ACC112 (cell line): ENCODE data around the gene SH2B3.

ENCODE experiments used
- H2AFZ ChIP-seq: fragments of 200-600 bp; sonication (generic); one replicate; pipeline ENCODE4 v1.6.0; 2017; ENCODE audit warnings: antibody characterized with exemption, low read length; ENCODE audit not compliant: unreplicated experiment
- H3K27ac ChIP-seq: fragments of 200-600 bp; sonication (generic); 2 replicates; pipeline ENCODE4 v1.5.1; 2014; ENCODE audit warnings: low read depth, mild to moderate bottlenecking, antibody characterized with exemption, low read length, moderate library complexity
- H3K27me3 ChIP-seq: fragments of 200-600 bp; sonication (generic); 2 replicates; pipeline ENCODE4 v1.6.1; 2014; ENCODE audit warnings: mild to moderate bottlenecking, antibody characterized with exemption, low read length, moderate library complexity, mixed read lengths; ENCODE audit not compliant: insufficient read depth
- H3K36me3 ChIP-seq: fragments of 200-600 bp; sonication (generic); 2 replicates; pipeline ENCODE4 v1.6.1; 2016; ENCODE audit warnings: mild to moderate bottlenecking, antibody characterized with exemption, low read length, moderate library complexity, mixed read lengths; ENCODE audit not compliant: insufficient read depth
- H3K4me1 ChIP-seq: fragments of 200-600 bp; sonication (generic); one replicate; pipeline ENCODE4 v1.6.1; 2016; ENCODE audit warnings: low read length, mixed read lengths; ENCODE audit not compliant: insufficient read depth, unreplicated experiment, control insufficient read depth
- H3K4me3 ChIP-seq: fragments of 200-600 bp; sonication (generic); 2 replicates; pipeline ENCODE4 v1.5.1; 2014; ENCODE audit warnings: mild to moderate bottlenecking, low read depth, low read length
- H3K79me2 ChIP-seq: fragments of 200-600 bp; sonication (generic); one replicate; pipeline ENCODE4 v1.6.0; 2016; ENCODE audit warnings: low read length; ENCODE audit not compliant: control insufficient read depth, unreplicated experiment, insufficient read depth

SH2B3 gene

GRCh38 chr12:111409780-111410430 lies 4.2 kb downstream of the SH2B3 start:
- H3K27ac ChIP-seq, result peak overlapping the region; percentile 97
- peaks cover 67% of the 10 kb centered on the region for H3K4me1 ChIP-seq
- H3K27me3 ChIP-seq, result no peaks in the 10 kb centered on the region
- peaks cover 90% of the 10 kb centered on the region for H3K79me2 ChIP-seq
- peak overlapping the region; percentile 96 for H3K4me3 ChIP-seq
- no peak overlapping the region for H2AFZ ChIP-seq
- peaks cover 11% of the 10 kb centered on the region; the same call in 1 of the 2 replicates for H3K36me3 ChIP-seq

DNA sequence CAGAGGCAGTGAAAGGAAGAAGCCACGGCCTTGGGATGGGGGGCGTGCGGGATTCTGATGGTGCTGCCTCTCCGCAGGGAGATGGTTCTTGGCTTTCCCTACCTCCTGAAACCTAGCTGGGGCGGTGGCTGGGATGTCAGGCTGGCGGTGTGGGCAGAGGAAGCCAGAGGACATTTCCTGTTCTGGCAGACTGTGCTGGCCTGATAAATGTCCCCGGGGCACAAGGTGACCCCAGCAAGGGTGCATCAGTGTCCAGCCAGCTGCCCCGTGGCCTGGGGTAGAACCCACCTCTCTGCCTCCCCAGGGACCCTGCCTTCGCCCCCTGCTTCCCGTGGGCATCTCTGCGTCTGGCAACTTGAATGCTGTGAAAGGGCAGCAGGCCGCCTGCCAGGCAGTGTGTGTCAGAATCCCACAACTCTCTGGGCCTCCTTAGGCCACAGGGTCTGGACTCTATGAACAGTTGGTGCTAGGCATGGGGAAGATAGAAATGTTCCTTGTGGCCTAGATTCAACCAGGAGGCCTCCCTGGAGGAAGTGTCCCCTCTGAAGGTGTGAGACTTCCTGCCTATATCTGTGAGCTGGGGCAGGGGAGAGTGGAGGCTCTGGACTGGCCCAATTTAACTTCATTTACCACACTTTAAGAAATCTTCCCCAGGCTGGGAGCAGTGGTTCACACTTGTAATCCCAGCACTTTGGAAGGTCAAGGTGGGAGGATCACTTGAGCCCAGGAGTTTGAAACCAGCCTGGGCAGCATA lies 4.9 kb downstream of the SH2B3 start:
- Histone ChIP-seq H3K27me3 (no peaks in the 10 kb centered on the region), H2AFZ (no peak overlapping the region), H3K4me3 (peak overlapping the region; percentile 96), H3K4me1 (peaks cover 71% of the 10 kb centered on the region), H3K79me2 (peaks cover 94% of the 10 kb centered on the region), H3K36me3 (peaks cover 11% of the 10 kb centered on the region; the same call in 1 of the 2 replicates), H3K27ac (peak overlapping the region; percentile 97)

DNA sequence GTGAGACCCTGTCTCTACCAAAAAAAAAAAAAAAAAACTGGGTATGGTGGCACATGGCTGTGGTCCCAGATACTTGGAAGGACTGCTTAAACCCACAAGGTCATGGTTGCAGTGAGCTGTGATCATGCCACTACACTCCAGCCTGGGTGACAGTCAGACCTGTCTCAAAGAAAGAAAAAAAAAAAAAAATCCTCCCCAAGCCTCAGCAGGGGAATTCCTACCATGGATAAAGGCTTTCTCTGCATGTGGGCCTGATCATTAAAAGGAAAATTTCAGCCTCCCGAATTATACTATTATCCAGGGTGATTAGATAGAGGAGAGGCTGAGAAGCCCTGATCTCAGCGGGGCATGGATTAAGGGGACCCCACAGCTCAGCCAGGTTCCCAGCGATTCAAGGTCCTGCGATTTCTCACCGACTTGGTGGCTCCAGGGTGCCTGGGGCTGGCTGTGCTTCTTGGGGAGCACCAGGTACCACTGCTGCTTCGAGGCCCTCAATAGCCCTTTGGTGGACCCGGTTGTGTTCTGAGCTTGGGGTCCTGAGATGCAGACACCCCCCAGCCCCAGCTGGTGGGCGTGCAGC lies 5.6 kb downstream of the SH2B3 start:
- Histone ChIP-seq H3K79me2 (peaks cover 92% of the 10 kb centered on the region), H3K4me3 (no peak overlapping the region), H3K27me3 (no peaks in the 10 kb centered on the region), H3K4me1 (peaks cover 71% of the 10 kb centered on the region), H3K27ac (peak overlapping the region; percentile 97), H3K36me3 (peaks cover 11% of the 10 kb centered on the region; the same call in 1 of the 2 replicates), H2AFZ (no peak overlapping the region)

DNA sequence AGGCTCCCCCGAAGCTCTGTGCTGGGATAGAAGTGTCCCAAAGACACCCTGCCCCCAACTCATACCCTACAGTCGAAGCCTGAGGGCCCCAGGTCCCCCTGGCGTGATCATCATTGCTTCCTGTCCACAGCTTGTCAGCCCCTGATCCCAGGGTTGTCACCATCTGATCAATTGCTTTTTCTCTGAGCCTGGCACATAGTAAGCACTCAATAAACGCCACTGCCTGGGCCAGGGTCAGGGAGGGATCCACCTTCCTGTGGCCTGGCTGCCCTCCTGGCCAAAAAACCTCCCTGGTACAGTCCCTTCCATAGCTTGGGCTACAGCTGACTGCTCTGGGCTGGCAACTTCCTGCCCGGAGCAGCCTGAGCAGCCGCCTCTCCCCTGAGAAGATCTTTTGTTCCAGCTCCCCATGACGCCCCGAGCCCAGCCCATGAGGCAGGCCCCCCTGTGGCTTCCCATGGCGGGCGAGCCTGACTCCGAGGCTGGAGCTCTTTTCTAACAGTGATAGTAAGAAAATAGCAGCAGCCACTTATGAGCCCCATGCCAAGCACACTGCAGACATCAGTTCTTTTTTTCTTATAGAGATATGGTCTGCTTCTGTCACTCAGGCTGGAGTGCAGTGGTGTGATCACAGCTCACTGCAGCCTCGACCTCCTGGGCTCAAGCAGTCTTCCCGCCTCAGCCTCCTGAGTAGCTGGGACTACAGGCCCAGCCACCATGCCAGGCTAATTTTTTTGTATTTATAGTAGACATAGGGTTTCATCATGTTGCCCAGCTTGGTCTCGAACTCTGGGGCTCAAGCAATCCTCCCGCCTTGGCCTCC lies 6.5 kb downstream of the SH2B3 start:
- peaks cover 17% of the 10 kb centered on the region; the same call in 1 of the 2 replicates for H3K36me3 ChIP-seq
- no peaks in the 10 kb centered on the region for H3K27me3 ChIP-seq
- peaks cover 92% of the 10 kb centered on the region for H3K79me2 ChIP-seq
- H3K4me1 ChIP-seq, result peaks cover 71% of the 10 kb centered on the region
- peak overlapping the region; percentile 97 for H3K27ac ChIP-seq
- H2AFZ ChIP-seq, result no peak overlapping the region
- no peak overlapping the region for H3K4me3 ChIP-seq

GRCh38 chr12:111412830-111413441 lies 7.2 kb downstream of the SH2B3 start:
- Histone ChIP-seq H3K27ac (peak overlapping the region; percentile 97), H3K36me3 (peaks cover 13% of the 10 kb centered on the region; the same call in 1 of the 2 replicates), H3K4me3 (no peak overlapping the region), H3K27me3 (no peaks in the 10 kb centered on the region), H3K79me2 (peaks cover 92% of the 10 kb centered on the region), H3K4me1 (peaks cover 69% of the 10 kb centered on the region), H2AFZ (no peak overlapping the region)

DNA sequence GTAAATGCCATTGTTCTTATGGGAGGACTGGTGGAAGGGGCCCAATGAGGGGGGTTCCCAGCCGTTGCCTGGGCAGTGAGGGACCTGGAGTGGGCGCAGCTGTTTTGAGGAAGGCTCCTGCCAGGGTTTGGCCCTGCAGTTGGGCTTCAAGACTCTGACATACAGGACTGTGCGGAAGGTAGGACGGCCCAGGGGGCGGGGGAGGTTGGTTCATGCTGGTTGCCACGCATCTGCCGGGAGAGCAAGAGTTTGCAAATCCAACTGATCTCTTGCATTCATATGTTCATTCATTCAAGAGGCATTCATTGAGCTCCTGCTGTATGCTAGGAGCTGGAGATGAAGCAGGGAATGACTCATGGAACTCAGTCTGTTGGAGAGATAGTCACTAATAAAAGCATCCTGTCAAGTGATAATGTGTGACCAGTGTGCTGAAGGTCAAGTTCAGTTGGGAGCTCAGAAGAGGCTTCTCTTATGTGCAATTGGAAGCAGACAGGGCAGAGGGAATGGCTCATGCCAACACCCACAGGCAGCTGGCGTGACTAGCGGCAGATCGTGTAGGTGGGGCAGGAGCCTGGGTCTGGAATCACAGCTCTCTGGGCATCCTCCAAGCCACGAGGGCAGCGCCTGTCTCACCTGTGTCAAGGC lies 7.8 kb downstream of the SH2B3 start:
- Histone ChIP-seq H3K36me3 (peaks cover 6% of the 10 kb centered on the region; the same call in 1 of the 2 replicates), H3K4me1 (peaks cover 64% of the 10 kb centered on the region), H3K27ac (peak overlapping the region; percentile 97), H3K27me3 (no peaks in the 10 kb centered on the region), H2AFZ (no peak overlapping the region), H3K4me3 (no peak overlapping the region), H3K79me2 (peaks cover 92% of the 10 kb centered on the region)

- H3K4me1 ChIP-seq, result peaks cover 55% of the 10 kb centered on the region
- peaks cover 11% of the 10 kb centered on the region for H3K36me3 ChIP-seq
- no peak overlapping the region for H3K4me3 ChIP-seq
- H3K27me3 ChIP-seq, result no peaks in the 10 kb centered on the region
- no peak overlapping the region for H2AFZ ChIP-seq
- peaks cover 93% of the 10 kb centered on the region for H3K79me2 ChIP-seq
- peak overlapping the region; percentile 97 for H3K27ac ChIP-seq
Observed at GRCh38 chr12:111414711-111415252, 9.1 kb downstream of the SH2B3 start.

DNA sequence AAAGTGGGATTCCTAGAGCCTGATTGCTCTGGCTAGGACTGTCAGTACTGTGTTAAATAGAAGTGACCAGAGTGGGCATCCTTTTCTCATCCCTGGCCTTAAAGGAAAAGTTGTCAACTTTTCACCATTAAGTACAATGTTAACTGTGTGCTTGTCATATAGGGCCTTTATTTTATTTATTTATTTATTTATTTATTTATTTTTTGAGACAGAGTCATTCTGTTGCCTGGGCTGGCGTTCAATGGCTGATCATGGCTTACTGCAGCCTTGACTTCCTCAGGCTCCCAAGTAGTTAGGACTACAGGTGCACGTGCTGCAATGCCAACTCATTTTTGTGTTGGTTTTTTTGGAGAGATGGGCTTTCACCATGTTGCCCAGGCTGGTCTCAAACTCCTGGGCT lies 11.6 kb downstream of the SH2B3 start:
- Histone ChIP-seq H3K4me3 (no peak overlapping the region), H3K27ac (peak overlapping the region; percentile 19; the same call in 1 of the 2 replicates), H3K79me2 (peaks cover 95% of the 10 kb centered on the region), H3K36me3 (peaks cover 24% of the 10 kb centered on the region), H3K27me3 (no peaks in the 10 kb centered on the region), H3K4me1 (peaks cover 39% of the 10 kb centered on the region), H2AFZ (no peak overlapping the region)

DNA sequence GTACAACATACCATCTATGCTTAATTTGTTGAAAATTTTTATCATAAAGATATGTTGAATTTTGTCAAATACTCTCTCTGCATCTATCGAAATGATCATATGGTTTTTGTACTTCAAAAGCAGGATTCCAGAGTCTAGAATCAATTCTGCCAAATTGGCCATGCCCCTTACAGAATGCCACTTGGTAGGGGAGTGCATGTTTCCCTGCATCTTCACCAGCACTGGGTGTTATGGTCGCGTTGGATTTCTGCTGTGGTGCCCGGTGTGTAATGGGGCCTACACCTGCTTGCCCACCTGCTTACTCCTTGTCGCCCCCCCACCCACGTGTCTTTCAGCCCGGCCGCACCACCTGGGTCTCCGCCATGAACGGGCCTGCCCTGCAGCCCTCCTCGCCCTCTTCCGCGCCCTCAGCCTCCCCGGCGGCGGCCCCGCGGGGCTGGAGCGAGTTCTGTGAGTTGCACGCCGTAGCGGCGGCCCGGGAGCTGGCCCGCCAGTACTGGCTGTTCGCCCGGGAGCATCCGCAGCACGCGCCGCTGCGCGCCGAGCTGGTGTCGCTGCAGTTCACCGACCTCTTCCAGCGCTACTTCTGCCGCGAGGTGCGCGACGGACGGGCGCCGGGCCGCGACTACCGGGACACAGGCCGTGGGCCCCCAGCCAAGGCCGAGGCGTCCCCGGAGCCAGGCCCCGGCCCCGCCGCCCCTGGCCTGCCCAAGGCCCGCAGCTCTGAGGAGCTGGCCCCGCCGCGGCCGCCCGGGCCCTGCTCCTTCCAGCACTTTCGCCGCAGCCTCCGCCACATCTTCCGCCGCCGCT lies 12.3 kb downstream of the SH2B3 start:
- H3K36me3 ChIP-seq, result peaks cover 24% of the 10 kb centered on the region
- H3K27me3 ChIP-seq, result no peaks in the 10 kb centered on the region
- H3K27ac ChIP-seq, result no peak overlapping the region
- H3K79me2 ChIP-seq, result peaks cover 94% of the 10 kb centered on the region
- no peak overlapping the region for H3K4me3 ChIP-seq
- H2AFZ ChIP-seq, result no peak overlapping the region
- peaks cover 33% of the 10 kb centered on the region for H3K4me1 ChIP-seq
